ENCODE measurements around the gene LY6G6D.
A peak's percentile ranks its signal among the peaks of the same experiment; 100 is the strongest.

The LY6G6D gene

GRCh38 chr6:31715022-31715958 is at the start of gene LY6G6D:
LY6G6D (plus strand) TSS chr6:31715348; CDS start chr6:31715356, 8 bp downstream.
- no peak for DNase-seq (ENCODE audit: low read depth)

- DNase-seq (ENCODE audit: low read depth) = peak; percentile 82
Measured at GRCh38 chr6:31665501-31666336, 49.4 kb upstream of the LY6G6D start, which contains the start of gene CSNK2B. CSNK2B (plus strand) TSS chr6:31666080; CDS start chr6:31666832, 752 bp downstream.

- no peak for DNase-seq (ENCODE audit: low read depth)
Measured at GRCh38 chr6:31666337-31666965, 48.7 kb upstream of the LY6G6D start.

GRCh38 chr6:31669676-31670075 is 45.5 kb upstream of the LY6G6D start, which contains the start of gene LY6G5B:
LY6G5B (plus strand) TSS chr6:31669976; CDS start chr6:31670951, 975 bp downstream.
- no peak for DNase-seq (ENCODE audit: low read depth)

- no peak for DNase-seq (ENCODE audit: low read depth)
Measured at GRCh38 chr6:31676322-31676903, 38.7 kb upstream of the LY6G6D start.

- DNase-seq (ENCODE audit: low read depth) = no peak
Measured at GRCh38 chr6:31676904-31677303, 38.2 kb upstream of the LY6G6D start.

GRCh38 chr6:31677955-31678354 is 37.2 kb upstream of the LY6G6D start:
- DNase-seq (ENCODE audit: low read depth) = no peak

GRCh38 chr6:31680226-31681134 is 34.7 kb upstream of the LY6G6D start, which contains the start of gene LY6G5C:
LY6G5C (minus strand) TSS chr6:31681067; CDS start chr6:31680373, 694 bp downstream.
- peak; percentile 74 for DNase-seq (ENCODE audit: low read depth)

GRCh38 chr6:31681135-31681671 is 33.9 kb upstream of the LY6G6D start:
- DNase-seq (ENCODE audit: low read depth) = no peak

- no peak for DNase-seq (ENCODE audit: low read depth)
Measured at GRCh38 chr6:31683591-31683990, 31.6 kb upstream of the LY6G6D start.

GRCh38 chr6:31686483-31686882 is 28.7 kb upstream of the LY6G6D start:
- no peak for DNase-seq (ENCODE audit: low read depth)

GRCh38 chr6:31687321-31687720 is 27.8 kb upstream of the LY6G6D start:
- no peak for DNase-seq (ENCODE audit: low read depth)

GRCh38 chr6:31687860-31688693 is 27.1 kb upstream of the LY6G6D start:
- no peak for DNase-seq (ENCODE audit: low read depth)

GRCh38 chr6:31689249-31690110 is 25.7 kb upstream of the LY6G6D start:
- DNase-seq (ENCODE audit: low read depth) = no peak

GRCh38 chr6:31690231-31691077 is 24.7 kb upstream of the LY6G6D start:
- no peak for DNase-seq (ENCODE audit: low read depth)

- DNase-seq (ENCODE audit: low read depth) = no peak
Measured at GRCh38 chr6:31691078-31691463, 24.1 kb upstream of the LY6G6D start.

GRCh38 chr6:31691564-31692108 is 23.5 kb upstream of the LY6G6D start:
- DNase-seq (ENCODE audit: low read depth) = no peak

Measured in non-pigmented ciliary epithelial cell (primary cell).